Measurements from ENCODE around the gene TNFRSF11A. TPM values are rescaled to one million over a fixed set of nuclear protein-coding genes. Genes with fewer than 3 reads are reported as not detected.
A peak's percentile ranks its signal among the peaks of the same experiment; 100 is the strongest.

The TNFRSF11A gene
- 0.05 and 0.16 TPM in 2 replicates for total RNA-seq
- long read RNA-seq, partial matches to known transcripts = 0 of 1 reads
- long read RNA-seq, other reads (novel, unspliced or antisense) = 1 of 1 reads

DNA sequence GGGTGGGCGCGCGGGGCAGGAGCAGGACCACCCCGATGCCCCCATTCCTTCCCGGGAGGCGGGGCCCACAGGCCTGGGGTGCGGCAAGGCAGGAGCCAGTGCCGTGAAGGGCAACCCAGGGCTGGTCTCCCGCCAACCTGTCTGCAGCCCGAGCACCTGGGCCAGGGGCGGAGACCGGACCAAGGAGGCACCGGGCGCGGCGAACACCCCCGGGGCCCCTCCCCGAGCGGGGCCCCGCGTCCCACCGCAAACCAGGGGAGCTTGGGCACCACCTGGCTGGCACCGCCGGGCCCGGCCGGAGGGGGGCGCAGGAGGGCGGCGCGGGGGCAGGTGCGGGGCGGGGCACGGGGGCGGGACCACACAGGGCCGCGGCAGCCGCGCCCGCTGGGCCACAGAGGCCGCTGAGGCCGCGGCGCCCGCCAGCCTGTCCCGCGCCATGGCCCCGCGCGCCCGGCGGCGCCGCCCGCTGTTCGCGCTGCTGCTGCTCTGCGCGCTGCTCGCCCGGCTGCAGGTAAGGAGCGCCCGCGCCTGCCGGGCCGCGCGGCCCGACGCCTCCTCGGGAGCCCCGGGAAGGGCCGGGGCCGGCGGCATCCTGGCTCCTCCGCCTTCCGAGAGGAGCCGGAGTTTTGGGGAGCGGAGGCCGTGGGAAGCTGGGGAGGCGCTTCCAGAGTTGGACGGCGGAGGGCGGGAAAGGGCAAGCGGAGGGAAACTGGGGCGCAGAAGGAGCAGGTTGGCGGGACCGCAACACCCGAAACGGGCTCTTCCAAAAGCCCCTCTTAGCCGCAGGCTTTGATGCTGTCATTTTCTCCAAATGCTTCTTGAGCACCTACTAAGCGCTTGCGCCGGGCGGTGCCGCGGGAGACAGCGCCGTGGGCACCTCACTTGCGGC, at the start of gene TNFRSF11A:
Gene TNFRSF11A, plus strand, starts transcription at position 394 of the 889 bp plus-strand sequence. Its CDS starts 43 bp downstream, at position 437.
- Mint-ChIP-seq H3K27ac (ENCODE audit: unreplicated experiment) (no peak within 1 kb of the TSS), H3K9me3 (no peaks in the 10 kb centered on the region), H3K27me3 (ENCODE audit: low read depth) (peaks cover 89% of the 10 kb centered on the region), H3K4me1 (peaks cover 10% of the 10 kb centered on the region), H3K4me3 (peak within 1 kb of the TSS; percentile 74), H3K36me3 (ENCODE audit: low read depth) (no peaks in the 10 kb centered on the region)
- no peak for DNase-seq (ENCODE audit: low read depth, low spot score)
- TF ChIP-seq, protein P1, sequence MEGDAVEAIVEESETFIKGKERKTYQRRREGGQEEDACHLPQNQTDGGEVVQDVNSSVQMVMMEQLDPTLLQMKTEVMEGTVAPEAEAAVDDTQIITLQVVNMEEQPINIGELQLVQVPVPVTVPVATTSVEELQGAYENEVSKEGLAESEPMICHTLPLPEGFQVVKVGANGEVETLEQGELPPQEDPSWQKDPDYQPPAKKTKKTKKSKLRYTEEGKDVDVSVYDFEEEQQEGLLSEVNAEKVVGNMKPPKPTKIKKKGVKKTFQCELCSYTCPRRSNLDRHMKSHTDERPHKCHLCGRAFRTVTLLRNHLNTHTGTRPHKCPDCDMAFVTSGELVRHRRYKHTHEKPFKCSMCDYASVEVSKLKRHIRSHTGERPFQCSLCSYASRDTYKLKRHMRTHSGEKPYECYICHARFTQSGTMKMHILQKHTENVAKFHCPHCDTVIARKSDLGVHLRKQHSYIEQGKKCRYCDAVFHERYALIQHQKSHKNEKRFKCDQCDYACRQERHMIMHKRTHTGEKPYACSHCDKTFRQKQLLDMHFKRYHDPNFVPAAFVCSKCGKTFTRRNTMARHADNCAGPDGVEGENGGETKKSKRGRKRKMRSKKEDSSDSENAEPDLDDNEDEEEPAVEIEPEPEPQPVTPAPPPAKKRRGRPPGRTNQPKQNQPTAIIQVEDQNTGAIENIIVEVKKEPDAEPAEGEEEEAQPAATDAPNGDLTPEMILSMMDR (conservative IDR thresholded peaks at IDR 0.05) = peak; percentile 61

DNA sequence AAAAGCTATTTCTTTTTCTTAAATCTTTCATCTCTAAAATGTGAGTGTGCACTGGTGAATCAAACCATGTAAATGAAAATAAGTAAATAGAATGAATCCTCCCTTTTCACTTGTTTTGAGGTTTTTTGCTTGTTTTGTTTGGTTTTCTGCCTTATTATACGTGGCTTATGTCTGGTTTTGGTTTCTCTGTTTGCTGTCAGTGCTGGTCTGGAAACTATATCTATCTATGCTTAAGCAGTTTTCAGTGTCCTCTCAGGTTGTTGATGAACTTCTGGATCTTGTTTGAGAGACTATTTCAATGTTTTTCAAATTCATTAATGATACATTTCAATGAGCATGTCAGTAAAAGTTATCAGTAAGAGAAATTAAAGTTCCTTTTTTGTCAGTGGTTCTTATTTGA, 48.1 kb upstream of the TNFRSF11A start:
- peaks cover 2% of the 10 kb centered on the region for H3K36me3 Mint-ChIP-seq (ENCODE audit: low read depth)
- H3K4me1 Mint-ChIP-seq = peaks cover 3% of the 10 kb centered on the region
- H3K9me3 Mint-ChIP-seq = no peaks in the 10 kb centered on the region
- no peak for DNase-seq (ENCODE audit: low read depth, low spot score)
- no peaks in the 10 kb centered on the region for H3K27me3 Mint-ChIP-seq (ENCODE audit: low read depth)
- no peak overlapping the region for H3K4me3 Mint-ChIP-seq
- H3K27ac Mint-ChIP-seq (ENCODE audit: unreplicated experiment) = no peak overlapping the region
- TF ChIP-seq, protein P1 (conservative IDR thresholded peaks at IDR 0.05) = no peak

DNA sequence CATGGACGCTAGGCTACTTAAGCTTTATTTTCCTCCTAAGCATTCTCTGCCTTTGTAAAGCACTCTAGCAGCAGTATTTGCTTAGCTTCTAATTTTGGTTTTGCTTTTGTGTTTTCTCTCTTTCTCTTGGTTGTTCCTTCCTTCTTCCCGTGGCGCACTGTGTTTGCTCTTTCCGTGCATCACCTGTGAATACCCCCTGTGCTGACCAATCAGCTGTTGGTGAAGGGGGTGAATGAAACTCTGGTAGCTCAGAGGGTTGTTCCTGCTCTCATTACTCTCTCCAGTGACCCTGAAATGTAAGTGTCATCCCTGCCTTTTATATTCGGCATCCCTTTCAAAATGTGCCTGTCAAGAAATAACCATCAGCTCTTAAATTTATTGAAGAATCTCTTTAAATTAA, 45.5 kb upstream of the TNFRSF11A start:
- peaks cover 3% of the 10 kb centered on the region for H3K4me1 Mint-ChIP-seq
- H3K36me3 Mint-ChIP-seq (ENCODE audit: low read depth) = peaks cover 5% of the 10 kb centered on the region
- no peaks in the 10 kb centered on the region for H3K9me3 Mint-ChIP-seq
- H3K27me3 Mint-ChIP-seq (ENCODE audit: low read depth) = no peaks in the 10 kb centered on the region
- H3K27ac Mint-ChIP-seq (ENCODE audit: unreplicated experiment) = no peak overlapping the region
- TF ChIP-seq, protein P1 (conservative IDR thresholded peaks at IDR 0.05) = no peak
- no peak for DNase-seq (ENCODE audit: low read depth, low spot score)
- no peak overlapping the region for H3K4me3 Mint-ChIP-seq

DNA sequence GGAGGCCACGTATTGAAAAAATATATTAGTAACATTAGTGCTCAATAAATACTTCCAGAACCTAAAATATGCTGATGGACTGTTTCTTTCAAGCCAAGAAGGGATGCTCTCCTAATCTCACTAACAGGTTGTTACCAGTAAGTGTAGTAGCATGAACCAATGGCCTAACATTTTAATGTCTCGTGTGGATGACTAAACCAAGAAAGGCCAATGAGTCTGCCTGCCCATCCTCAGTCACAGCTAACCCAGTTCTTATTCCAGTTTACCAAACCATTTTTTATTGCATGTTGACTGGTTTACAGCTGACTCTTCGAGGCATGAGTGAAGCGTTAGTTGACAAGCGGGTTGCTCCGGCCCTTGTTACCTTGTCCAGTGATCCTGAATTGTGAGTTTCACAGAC, 45.1 kb upstream of the TNFRSF11A start:
- Mint-ChIP-seq H3K4me1 (peaks cover 3% of the 10 kb centered on the region), H3K9me3 (no peaks in the 10 kb centered on the region), H3K27me3 (ENCODE audit: low read depth) (no peaks in the 10 kb centered on the region), H3K4me3 (no peak overlapping the region), H3K36me3 (ENCODE audit: low read depth) (peaks cover 10% of the 10 kb centered on the region), H3K27ac (ENCODE audit: unreplicated experiment) (no peak overlapping the region)
- no peak for DNase-seq (ENCODE audit: low read depth, low spot score)
- TF ChIP-seq, protein P1 (conservative IDR thresholded peaks at IDR 0.05) = no peak

DNA sequence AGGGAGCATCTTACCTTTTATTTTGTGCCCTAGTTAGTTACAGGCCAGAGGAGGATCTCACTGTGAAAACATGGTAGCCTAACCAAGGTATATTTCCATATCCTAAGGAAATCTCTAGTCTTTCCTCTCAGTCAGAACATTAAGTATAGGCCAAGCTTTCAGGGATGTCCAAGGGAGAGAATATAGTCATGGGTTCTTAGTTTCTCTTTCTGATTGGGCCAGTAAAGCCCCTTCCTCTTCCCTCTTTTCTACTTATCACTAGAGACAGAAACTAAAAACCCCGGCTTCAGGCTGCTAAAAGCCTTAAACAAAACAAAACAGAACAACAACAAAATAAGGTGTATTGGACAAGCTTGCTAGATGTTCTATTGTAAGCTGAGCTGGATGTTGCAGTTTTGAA, 44.3 kb upstream of the TNFRSF11A start:
- Mint-ChIP-seq H3K4me1 (peaks cover 3% of the 10 kb centered on the region), H3K27ac (ENCODE audit: unreplicated experiment) (no peak overlapping the region), H3K4me3 (no peak overlapping the region), H3K9me3 (no peaks in the 10 kb centered on the region), H3K36me3 (ENCODE audit: low read depth) (peaks cover 15% of the 10 kb centered on the region), H3K27me3 (ENCODE audit: low read depth) (no peaks in the 10 kb centered on the region)
- DNase-seq (ENCODE audit: low read depth, low spot score) = no peak
- TF ChIP-seq, protein P1 (conservative IDR thresholded peaks at IDR 0.05) = no peak

Data from neural crest cell (in vitro differentiated cells).